ENCODE measurements around the gene CACNA2D1.

DNA sequence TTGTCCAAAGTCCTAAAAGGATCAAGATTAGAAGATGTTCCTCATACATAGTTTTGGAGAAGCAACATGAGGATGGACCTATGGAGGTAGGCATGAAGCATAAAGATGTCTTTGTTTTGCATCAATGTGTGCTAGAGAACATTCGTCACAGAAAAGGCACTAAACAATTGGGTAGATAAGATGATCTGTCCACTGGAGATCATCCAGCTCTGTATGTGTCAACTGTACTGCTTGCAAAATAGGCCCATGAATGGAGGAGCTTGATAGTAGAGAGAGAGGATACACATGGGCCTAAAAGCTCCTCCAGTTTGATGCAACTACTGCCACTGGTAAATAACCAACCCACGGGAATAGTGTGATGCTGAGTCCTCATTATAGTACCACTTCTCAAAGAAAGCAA is 387.3 kb downstream of the CACNA2D1 start:
- TF ChIP-seq EZH2 (IDR thresholded peaks at IDR 0.05; ENCODE audit: low read length, missing control alignments): no peak
- TF ChIP-seq CTCF (conservative IDR thresholded peaks at IDR 0.05 in 1 of 2, IDR thresholded peaks at IDR 0.05 in 1 of 2; ENCODE audit: low read depth in 1 of 2, low read length in 2 of 2): no peak

All from fibroblast of lung (primary cell).